BJ (cell line): ENCODE data around the gene ZDHHC8. TPM values are rescaled to one million over a fixed set of nuclear protein-coding genes. Genes with fewer than 3 reads are reported as not detected.

Experiments
- CTCF ChIA-PET: fragments of 350-600 bp; formaldehyde crosslinking; extraction: SDS; loops from one replicate; lab custom pipeline; 2021; ENCODE audit warnings: antibody characterized with exemption, inconsistent platforms; lab: Yijun Ruan, JAX
- POLR2A ChIA-PET: fragments of 300-600 bp; sonication (Branson Sonifier 250); formaldehyde crosslinking; extraction: SDS; loops from one replicate; lab custom pipeline; 2021; ENCODE audit warnings: antibody characterized with exemption; lab: Charles Lee
- DNase-seq: peaks from one replicate; pipeline ENCODE4 v3.0.0-alpha.2; 2011; ENCODE audit warnings: low read depth
- H3K27me3 ChIP-seq: 2 replicates; pipeline ENCODE4 v1.6.0; 2011; ENCODE audit warnings: low read length; ENCODE audit not compliant: control insufficient read depth, insufficient read depth
- H3K36me3 ChIP-seq: 2 replicates; pipeline ENCODE4 v1.5.1; 2011; ENCODE audit warnings: low read length; ENCODE audit not compliant: control insufficient read depth, insufficient read depth
- H3K4me3 ChIP-seq: 2 replicates; pipeline ENCODE4 v1.5.1; 2011; ENCODE audit warnings: low read depth, mild to moderate bottlenecking, control low read depth, low read length
- CTCF ChIP-seq: IDR thresholded peaks from 2 replicates; pipeline ENCODE4 v1.5.1; 2011; ENCODE audit warnings: low read depth, mild to moderate bottlenecking, control low read depth, inconsistent platforms, low read length, moderate library complexity; ENCODE audit not compliant: insufficient read depth
- polyA plus RNA-seq: library from polyadenylated mRNA; depleted of rRNA; stranded (reverse); fragments of >200 nt; gene quantifications from 2 replicates; pipeline ENCODE4 v1.2.3, GENCODE V29; 2011

Gene ZDHHC8
- polyA plus RNA-seq, 1 experiment = 32.2 TPM

- H3K4me3 ChIP-seq = no peak overlapping the region
- ChIA-PET CTCF (no interaction called here), POLR2A (no interaction called here)
- TF ChIP-seq CTCF = no peak
- peaks cover 5% of the 10 kb centered on the region for H3K36me3 ChIP-seq
- no peaks in the 10 kb centered on the region for H3K27me3 ChIP-seq
- no peak for DNase-seq
Observed at GRCh38 chr22:20135806-20136602, 4.4 kb downstream of the ZDHHC8 start.

GRCh38 chr22:20136603-20136873 is 4.9 kb downstream of the ZDHHC8 start:
- ChIA-PET CTCF (no interaction called here), POLR2A (no interaction called here)
- no peak for TF ChIP-seq CTCF
- Histone ChIP-seq H3K27me3 (no peaks in the 10 kb centered on the region), H3K36me3 (peaks cover 5% of the 10 kb centered on the region), H3K4me3 (no peak overlapping the region)
- DNase-seq = no peak

- DNase-seq = no peak
- no peak for TF ChIP-seq CTCF
- no peaks in the 10 kb centered on the region for H3K27me3 ChIP-seq
- ChIA-PET CTCF (interaction anchor here (1.5 kb wide), 1 partner anchor 20 kb away, joined by 6 read pairs; no protein-coding TSS in a partner anchor), POLR2A (no interaction called here)
- peaks cover 6% of the 10 kb centered on the region for H3K36me3 ChIP-seq
- no peak overlapping the region for H3K4me3 ChIP-seq
Observed at GRCh38 chr22:20137113-20137512, 5.5 kb downstream of the ZDHHC8 start.

- DNase-seq = no peak
- Histone ChIP-seq H3K36me3 (peaks cover 8% of the 10 kb centered on the region), H3K4me3 (no peak overlapping the region), H3K27me3 (no peaks in the 10 kb centered on the region)
- POLR2A ChIA-PET = no interaction called here
- CTCF ChIA-PET = interaction anchor here (1.3 to 1.5 kb wide), 2 partner anchors 13 to 19 kb away, joined by 4 to 6 read pairs; no protein-coding TSS in a partner anchor
- no peak for TF ChIP-seq CTCF
Observed at GRCh38 chr22:20137671-20138416, 6.2 kb downstream of the ZDHHC8 start.

GRCh38 chr22:20138417-20138738 is 6.8 kb downstream of the ZDHHC8 start:
- Histone ChIP-seq H3K27me3 (no peaks in the 10 kb centered on the region), H3K36me3 (peaks cover 11% of the 10 kb centered on the region), H3K4me3 (no peak overlapping the region)
- no peak for TF ChIP-seq CTCF
- no peak for DNase-seq
- ChIA-PET POLR2A (no interaction called here), CTCF (interaction anchor here (0.7 to 1.5 kb wide), 3 partner anchors 14 to 19 kb away, joined by 3 to 6 read pairs (median 4); no protein-coding TSS in a partner anchor)
